Prostate gland (tissue), 2 donors: ENCODE data around the gene RARS2. TPM values are rescaled to one million over a fixed set of nuclear protein-coding genes. Genes with fewer than 3 reads are reported as not detected.

Experiments
- DNase-seq: peaks from one replicate; pipeline ENCODE4 v3.0.0-alpha.2; 2019; ENCODE audit warnings: low spot score
- H3K27ac ChIP-seq, 2 donors: fragments of 200-600 bp; sonication (generic); 2 replicates each; pipeline ENCODE4 v1.5.1; 2017 to 2019
- H3K27me3 ChIP-seq: fragments of 200-600 bp; sonication (generic); replicated peaks from 2 replicates; pipeline ENCODE4 v1.5.1; 2019; ENCODE audit not compliant: insufficient read depth
- H3K36me3 ChIP-seq, 2 donors: fragments of 200-600 bp; sonication (generic); 1 replicate in 1 of 2; 2 replicates in 1 of 2; pipeline versions ENCODE4 v1.5.1 to v1.8.1; 2017 to 2019
- H3K4me1 ChIP-seq: fragments of 200-600 bp; sonication (generic); replicated peaks from 2 replicates; pipeline ENCODE4 v1.5.1; 2019
- H3K4me3 ChIP-seq, 2 donors: fragments of 200-600 bp; sonication (generic); 2 replicates each; pipeline ENCODE4 v1.5.1; 2017 to 2019
- H3K9me3 ChIP-seq: fragments of 200-600 bp; sonication (generic); 2 replicates; pipeline ENCODE4 v1.5.1; 2017
- POLR2A ChIP-seq: fragments of 450-650 bp; IDR thresholded peaks from one replicate; pipeline ENCODE4 v1.6.1; 2016; ENCODE audit warnings: antibody characterized with exemption, mild to moderate bottlenecking
- POLR2AphosphoS5 ChIP-seq: sonication (generic); formaldehyde crosslinking; IDR thresholded peaks from one replicate; pipeline ENCODE4 v1.6.1; 2017; ENCODE audit warnings: antibody characterized with exemption
- WGBS: methylation state at CpG from one replicate; pipeline ENCODE4 v1.1.5; 2018; 5-methylcytosine and 5-hydroxymethylcytosine counted together
- intact Hi-C: fragments of 100-400 bp; cut with DNase I; formaldehyde crosslinking; loops from one replicate; pipeline ENCODE4 v1.14.2; 2022
- total RNA-seq, 2 donors: library from RNA; depleted of rRNA; stranded (reverse); fragments of >200 nt; gene quantifications; one replicate each; pipeline ENCODE4 v1.1.0, GENCODE V29; 2016
- TF ChIP-seq, protein P1 (sequence below), 4 experiments: fragments of 200-600 bp in 2 of 4; fragments of 450-650 bp in 2 of 4; sonication (generic) in 2 of 4; IDR thresholded peaks; 1 replicate in 3 of 4; 2 replicates in 1 of 4; pipeline ENCODE4 v1.5.1; 2016 to 2019; ENCODE audit warnings: antibody characterized with exemption in 4 of 4, mild to moderate bottlenecking in 2 of 4, moderate library complexity in 2 of 4

Gene RARS2, protein sequence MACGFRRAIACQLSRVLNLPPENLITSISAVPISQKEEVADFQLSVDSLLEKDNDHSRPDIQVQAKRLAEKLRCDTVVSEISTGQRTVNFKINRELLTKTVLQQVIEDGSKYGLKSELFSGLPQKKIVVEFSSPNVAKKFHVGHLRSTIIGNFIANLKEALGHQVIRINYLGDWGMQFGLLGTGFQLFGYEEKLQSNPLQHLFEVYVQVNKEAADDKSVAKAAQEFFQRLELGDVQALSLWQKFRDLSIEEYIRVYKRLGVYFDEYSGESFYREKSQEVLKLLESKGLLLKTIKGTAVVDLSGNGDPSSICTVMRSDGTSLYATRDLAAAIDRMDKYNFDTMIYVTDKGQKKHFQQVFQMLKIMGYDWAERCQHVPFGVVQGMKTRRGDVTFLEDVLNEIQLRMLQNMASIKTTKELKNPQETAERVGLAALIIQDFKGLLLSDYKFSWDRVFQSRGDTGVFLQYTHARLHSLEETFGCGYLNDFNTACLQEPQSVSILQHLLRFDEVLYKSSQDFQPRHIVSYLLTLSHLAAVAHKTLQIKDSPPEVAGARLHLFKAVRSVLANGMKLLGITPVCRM
- total RNA-seq: 10 to 100 TPM; 27.4 to 29.5 TPM

GRCh38 chr6:87589693-87590416, at the start of gene RARS2, which contains the start of gene ORC3:
Gene RARS2, minus strand, starts transcription at chr6:87589987. Its CDS starts 30 bp downstream, at chr6:87589957.
Gene ORC3, plus strand, starts transcription at chr6:87590135. Its CDS starts 34 bp downstream, at chr6:87590169.
- peak; percentile 96 for DNase-seq
- WGBS: under 1% methylated on average over 35 of the region's 49 CpGs
- H3K4me3 ChIP-seq: peak within 1 kb of the TSS; percentile 77 to 89
- H3K27me3 ChIP-seq: no peaks in the 10 kb centered on the region
- H3K36me3 ChIP-seq: no peaks in the 10 kb centered on the region
- no peaks in the 10 kb centered on the region for H3K9me3 ChIP-seq
- H3K27ac ChIP-seq: peak within 1 kb of the TSS; percentile 71 to 88
- peaks cover 17% of the 10 kb centered on the region for H3K4me1 ChIP-seq
- peak; percentile 78 for TF ChIP-seq POLR2A
- TF ChIP-seq, protein P1, sequence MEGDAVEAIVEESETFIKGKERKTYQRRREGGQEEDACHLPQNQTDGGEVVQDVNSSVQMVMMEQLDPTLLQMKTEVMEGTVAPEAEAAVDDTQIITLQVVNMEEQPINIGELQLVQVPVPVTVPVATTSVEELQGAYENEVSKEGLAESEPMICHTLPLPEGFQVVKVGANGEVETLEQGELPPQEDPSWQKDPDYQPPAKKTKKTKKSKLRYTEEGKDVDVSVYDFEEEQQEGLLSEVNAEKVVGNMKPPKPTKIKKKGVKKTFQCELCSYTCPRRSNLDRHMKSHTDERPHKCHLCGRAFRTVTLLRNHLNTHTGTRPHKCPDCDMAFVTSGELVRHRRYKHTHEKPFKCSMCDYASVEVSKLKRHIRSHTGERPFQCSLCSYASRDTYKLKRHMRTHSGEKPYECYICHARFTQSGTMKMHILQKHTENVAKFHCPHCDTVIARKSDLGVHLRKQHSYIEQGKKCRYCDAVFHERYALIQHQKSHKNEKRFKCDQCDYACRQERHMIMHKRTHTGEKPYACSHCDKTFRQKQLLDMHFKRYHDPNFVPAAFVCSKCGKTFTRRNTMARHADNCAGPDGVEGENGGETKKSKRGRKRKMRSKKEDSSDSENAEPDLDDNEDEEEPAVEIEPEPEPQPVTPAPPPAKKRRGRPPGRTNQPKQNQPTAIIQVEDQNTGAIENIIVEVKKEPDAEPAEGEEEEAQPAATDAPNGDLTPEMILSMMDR (IDR thresholded peaks at IDR 0.05): no peak
- TF ChIP-seq POLR2AphosphoS5: peak; percentile 98
- intact Hi-C loops: loop anchor here (5.0 to 10.0 kb wide), 3 partner anchors 112 to 1915 kb away; partner anchors contain the start of gene AKIRIN2

DNA sequence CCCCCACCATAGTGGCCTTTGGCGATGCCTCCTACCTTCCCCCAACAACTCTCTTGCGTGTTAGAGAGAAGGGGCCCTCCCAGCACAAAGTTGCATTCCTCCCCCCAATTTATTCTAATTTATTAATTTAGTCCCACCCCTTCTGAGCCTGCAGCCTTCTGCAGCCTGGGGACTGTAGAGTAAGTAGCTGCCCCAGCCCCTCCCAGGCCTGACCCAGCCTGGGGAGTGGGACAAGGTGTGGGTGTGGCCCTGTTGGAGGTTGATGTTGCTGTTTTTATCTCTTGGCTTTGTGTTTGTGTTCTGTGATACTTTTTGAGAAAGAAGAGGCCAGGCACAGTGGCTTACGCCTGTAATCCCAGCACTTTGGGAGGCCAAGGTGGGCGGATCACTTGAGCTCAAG, 49.6 kb upstream of the RARS2 start:
- H3K36me3 ChIP-seq: no peaks in the 10 kb centered on the region
- intact Hi-C loops: no loop called here
- no peak overlapping the region for H3K4me3 ChIP-seq
- no peak for TF ChIP-seq POLR2AphosphoS5
- no peak for DNase-seq
- no peaks in the 10 kb centered on the region for H3K27me3 ChIP-seq
- over 99% methylated on average over 4 of the region's 4 CpGs for WGBS
- H3K9me3 ChIP-seq: no peaks in the 10 kb centered on the region
- H3K27ac ChIP-seq: no peak overlapping the region
- H3K4me1 ChIP-seq: no peaks in the 10 kb centered on the region

DNA sequence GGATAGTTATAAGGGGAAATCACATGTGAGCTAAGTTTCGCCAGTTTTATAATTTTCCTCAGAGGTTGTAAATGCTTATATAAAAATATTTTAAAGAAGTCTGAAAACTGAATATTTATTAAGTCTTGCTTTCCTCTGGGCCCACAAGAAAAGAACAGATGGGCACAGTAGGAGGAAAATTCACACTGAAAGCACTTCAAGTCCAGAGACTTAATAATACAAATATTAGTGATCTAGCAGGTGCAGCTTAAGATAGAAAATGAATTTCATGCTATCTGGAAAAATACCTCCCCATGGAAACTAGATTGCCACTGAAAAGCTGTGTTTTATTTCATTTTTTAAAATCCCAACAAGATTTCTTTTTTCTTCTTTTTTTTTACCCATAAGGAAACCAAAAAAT, 47.3 kb upstream of the RARS2 start:
- Histone ChIP-seq H3K27me3 (no peaks in the 10 kb centered on the region), H3K27ac (no peak overlapping the region), H3K36me3 (no peaks in the 10 kb centered on the region), H3K9me3 (no peaks in the 10 kb centered on the region), H3K4me1 (no peaks in the 10 kb centered on the region), H3K4me3 (no peak overlapping the region)
- 98% methylated on average over 1 of the region's 1 CpG for WGBS
- intact Hi-C loops: no loop called here
- TF ChIP-seq POLR2AphosphoS5 (no peak), POLR2A (no peak)
- TF ChIP-seq, protein P1 (IDR thresholded peaks at IDR 0.05): no peak
- no peak for DNase-seq

DNA sequence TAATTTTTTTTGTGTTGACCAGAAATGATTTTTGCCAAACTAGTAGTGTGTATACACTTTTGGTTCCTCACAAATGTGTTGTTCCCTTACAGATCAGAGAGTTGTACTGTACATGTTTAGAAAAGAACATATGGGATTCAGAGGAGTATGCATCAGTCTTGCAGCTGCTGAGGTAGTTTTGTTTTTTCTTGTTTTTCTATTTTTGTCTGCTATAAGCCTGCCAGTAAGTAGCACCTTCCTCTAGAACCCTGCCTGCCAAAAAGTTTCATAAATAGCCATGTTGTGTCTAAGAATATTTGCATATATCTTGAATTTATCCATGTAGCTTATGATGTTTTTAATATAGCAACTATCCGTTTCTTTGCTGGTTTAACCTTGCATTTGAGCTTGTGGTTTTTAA, 46.5 kb upstream of the RARS2 start:
- WGBS: 88% methylated on average over 1 of the region's 1 CpG
- no peak overlapping the region for H3K27ac ChIP-seq
- DNase-seq: no peak
- intact Hi-C loops: no loop called here
- H3K4me3 ChIP-seq: no peak overlapping the region
- no peaks in the 10 kb centered on the region for H3K36me3 ChIP-seq
- no peaks in the 10 kb centered on the region for H3K4me1 ChIP-seq
- no peaks in the 10 kb centered on the region for H3K27me3 ChIP-seq
- no peaks in the 10 kb centered on the region for H3K9me3 ChIP-seq
- TF ChIP-seq POLR2AphosphoS5: no peak
- no peak for TF ChIP-seq POLR2A
- TF ChIP-seq, protein P1 (IDR thresholded peaks at IDR 0.05): no peak

GRCh38 chr6:87633851-87634250, 44.1 kb upstream of the RARS2 start:
- intact Hi-C loops: no loop called here
- H3K36me3 ChIP-seq: no peaks in the 10 kb centered on the region
- no peak overlapping the region for H3K27ac ChIP-seq
- H3K4me1 ChIP-seq: no peaks in the 10 kb centered on the region
- no peak overlapping the region for H3K4me3 ChIP-seq
- DNase-seq: no peak
- no peaks in the 10 kb centered on the region for H3K27me3 ChIP-seq
- H3K9me3 ChIP-seq: no peaks in the 10 kb centered on the region
- TF ChIP-seq POLR2A (no peak), POLR2AphosphoS5 (no peak)
- TF ChIP-seq, protein P1 (IDR thresholded peaks at IDR 0.05): no peak
- WGBS: 78% methylated on average over 3 of the region's 3 CpGs
